WTC11 (cell line): Measurements from ENCODE around the gene UNC93B1. TPM values are rescaled to one million over a fixed set of nuclear protein-coding genes. Genes with fewer than 3 reads are reported as not detected.

ENCODE experiments used
- ATAC-seq: fragments of 200-7000 bp; cut with Tn5 transposase; 2 replicates; pipeline ENCODE4 v1.10.0; 2021; ENCODE audit warnings: mild to moderate bottlenecking, moderate library complexity
- CTCF ChIA-PET: fragments of 300-600 bp; sonication (Branson Sonifier 250); formaldehyde crosslinking; loops from one replicate; lab custom pipeline; 2021; ENCODE audit warnings: antibody characterized with exemption; lab: Charles Lee
- POLR2A ChIA-PET: fragments of 350-600 bp; sonication (Branson Sonifier 250); formaldehyde crosslinking; loops from one replicate; lab custom pipeline; 2021; ENCODE audit warnings: antibody characterized with exemption; lab: Charles Lee
- DNase-seq: peaks from one replicate; pipeline ENCODE4 v3.0.0; 2021; ENCODE audit warnings: low spot score
- H3K27ac Mint-ChIP-seq: 2 replicates; pipeline ENCODE4 v1.8.0; 2021; ENCODE audit warnings: mixed read lengths
- H3K27me3 Mint-ChIP-seq: 2 replicates; pipeline ENCODE4 v1.8.0; 2021; ENCODE audit warnings: low read depth, mild to moderate bottlenecking, moderate library complexity, mixed read lengths
- H3K36me3 Mint-ChIP-seq: 2 replicates; pipeline ENCODE4 v1.8.0; 2021; ENCODE audit warnings: mixed read lengths
- H3K4me1 Mint-ChIP-seq: 2 replicates; pipeline ENCODE4 v1.8.0; 2022; ENCODE audit warnings: mixed read lengths
- H3K4me3 Mint-ChIP-seq: 2 replicates; pipeline ENCODE4 v1.8.0; 2021; ENCODE audit warnings: mild to moderate bottlenecking, moderate library complexity, mixed read lengths
- H3K9me3 Mint-ChIP-seq: 2 replicates; pipeline ENCODE4 v1.8.0; 2021; ENCODE audit warnings: mixed read lengths
- ESRRA ChIP-seq: sonication (generic); formaldehyde crosslinking; IDR thresholded peaks from 2 replicates; pipeline ENCODE4 v1.8.1; 2022; ENCODE audit warnings: mild to moderate bottlenecking, missing genetic modification reagents, borderline replicate concordance
- IRF2 ChIP-seq: sonication (generic); formaldehyde crosslinking; IDR thresholded peaks from 2 replicates; pipeline ENCODE4 v1.8.0; 2022; ENCODE audit warnings: low read depth, missing genetic modification reagents, borderline replicate concordance
- NFATC4 ChIP-seq: fragments of 250-450 bp; sonication (Bioruptor Pico); IDR thresholded peaks from 2 replicates; pipeline ENCODE4 v1.9.0; 2021; ENCODE audit warnings: mild to moderate bottlenecking
- NFYB ChIP-seq: sonication (generic); formaldehyde crosslinking; conservative IDR thresholded peaks from 2 replicates; pipeline ENCODE4 v1.8.0; 2022; ENCODE audit warnings: low read depth, missing genetic modification reagents
- NR2C2 ChIP-seq: sonication (generic); formaldehyde crosslinking; IDR thresholded peaks from 2 replicates; pipeline ENCODE4 v1.8.0; 2022; ENCODE audit warnings: mild to moderate bottlenecking, missing genetic modification reagents
- ZNF121 ChIP-seq: sonication (generic); formaldehyde crosslinking; IDR thresholded peaks from 2 replicates; pipeline ENCODE4 v1.8.0; 2023; ENCODE audit warnings: missing genetic modification reagents
- ZNF263 ChIP-seq: sonication (generic); formaldehyde crosslinking; IDR thresholded peaks from 2 replicates; pipeline ENCODE4 v1.8.1; 2022; ENCODE audit warnings: low read depth, mild to moderate bottlenecking, moderate library complexity, missing genetic modification reagents
- total RNA-seq: library from RNA; stranded (reverse); gene quantifications from 3 replicates; pipeline ENCODE4 v1.2.3, GENCODE V29; 2021
- TF ChIP-seq, protein P1 (sequence below): sonication (generic); formaldehyde crosslinking; conservative IDR thresholded peaks from 2 replicates; pipeline ENCODE4 v1.8.1; 2023; ENCODE audit warnings: mild to moderate bottlenecking, low read depth, missing genetic modification reagents, moderate library complexity
- TF ChIP-seq, protein P2 (sequence below): sonication (generic); formaldehyde crosslinking; IDR thresholded peaks from 2 replicates; pipeline ENCODE4 v1.8.1; 2022; ENCODE audit warnings: mild to moderate bottlenecking, moderate library complexity, missing genetic modification reagents
- TF ChIP-seq, protein P3 (sequence below): sonication (generic); formaldehyde crosslinking; IDR thresholded peaks from 2 replicates; pipeline ENCODE4 v1.8.0; 2022; ENCODE audit warnings: missing genetic modification reagents
- TF ChIP-seq, protein P4 (sequence below): fragments of 250-450 bp; sonication (Bioruptor Pico); IDR thresholded peaks from 2 replicates; pipeline ENCODE4 v1.9.0; 2021; ENCODE audit warnings: mild to moderate bottlenecking, borderline replicate concordance
- TF ChIP-seq, protein P5 (sequence below): sonication (generic); formaldehyde crosslinking; IDR thresholded peaks from 2 replicates; pipeline ENCODE4 v1.8.0; 2022; ENCODE audit warnings: mild to moderate bottlenecking, missing genetic modification reagents
- TF ChIP-seq, protein P6 (sequence below): sonication (generic); formaldehyde crosslinking; IDR thresholded peaks from 2 replicates; pipeline ENCODE4 v1.8.1; 2023; ENCODE audit warnings: mild to moderate bottlenecking, missing genetic modification reagents, borderline replicate concordance
- TF ChIP-seq, protein P7 (sequence below): sonication (generic); formaldehyde crosslinking; IDR thresholded peaks from 2 replicates; pipeline ENCODE4 v1.8.0; 2023; ENCODE audit warnings: missing genetic modification reagents

UNC93B1 gene
- total RNA-seq, 1 experiment from 2014 or later: 27.9 TPM

DNA sequence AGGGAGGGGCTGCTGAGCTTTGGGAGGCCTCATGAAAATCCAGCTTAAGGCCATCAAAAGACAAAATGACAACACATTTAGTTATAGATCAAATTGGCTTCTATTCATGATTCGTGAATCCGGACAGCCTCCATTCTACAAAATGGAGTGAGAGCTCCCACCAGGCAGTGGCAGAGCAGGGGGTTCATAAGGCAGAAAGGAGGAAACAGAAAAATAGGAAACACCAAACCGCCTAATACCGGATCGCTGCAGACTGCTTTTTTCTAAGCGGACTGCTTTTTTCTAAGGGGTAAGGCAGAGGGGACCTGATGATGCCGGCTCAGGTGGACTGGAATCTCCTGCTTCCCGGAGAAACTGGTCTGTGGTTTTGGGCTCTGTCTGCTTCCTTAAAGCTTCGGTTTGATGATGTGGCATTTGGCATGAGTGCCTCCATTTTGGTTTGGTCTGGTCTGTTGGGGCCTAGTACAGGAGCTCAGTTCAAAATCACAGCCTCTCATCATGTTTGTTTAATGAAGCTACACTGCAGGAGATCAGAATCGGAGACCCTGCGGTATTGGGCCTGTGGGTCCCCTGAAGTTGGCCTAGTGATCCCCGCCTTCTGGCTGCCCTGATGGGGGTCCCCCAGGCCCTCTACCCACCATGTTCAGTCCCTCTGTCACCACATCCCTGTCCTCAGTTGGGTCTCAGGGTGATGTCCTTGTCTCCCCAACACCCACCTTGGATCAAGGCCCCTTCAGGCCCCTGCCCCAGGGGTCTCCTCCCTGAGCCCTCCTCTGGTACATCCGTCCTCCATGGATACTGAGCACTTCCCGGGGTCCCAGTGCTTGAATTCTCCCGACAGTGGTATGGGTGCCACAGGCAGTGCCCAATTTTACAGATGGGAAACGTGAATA lies 7.4 kb upstream of the UNC93B1 start:
- Mint-ChIP-seq H3K27ac (peak overlapping the region; percentile 60; the same call in 1 of the 2 replicates), H3K27me3 (no peaks in the 10 kb centered on the region), H3K36me3 (no peaks in the 10 kb centered on the region), H3K4me1 (peaks cover 19% of the 10 kb centered on the region), H3K9me3 (no peaks in the 10 kb centered on the region), H3K4me3 (no peak overlapping the region)
- POLR2A ChIA-PET: interaction anchor here (1.2 kb wide), 1 partner anchor 15 kb away, joined by 6 read pairs; no protein-coding TSS in a partner anchor
- CTCF ChIA-PET: interaction anchor here (1.1 to 2.2 kb wide), 7 partner anchors 8 to 198 kb away, joined by 3 to 11 read pairs (median 4); partner anchors contain the start of gene TCIRG1
- ATAC-seq: no peak
- no peak for DNase-seq
- TF ChIP-seq NFATC4 (CRISPR knock-in tag) (no peak), ESRRA (CRISPR knock-in tag) (no peak), NFYB (CRISPR knock-in tag) (no peak), ZNF263 (CRISPR knock-in tag) (no peak), IRF2 (CRISPR knock-in tag) (no peak), NR2C2 (CRISPR knock-in tag) (no peak), ZNF121 (CRISPR knock-in tag) (no peak)
- TF ChIP-seq, protein P1, sequence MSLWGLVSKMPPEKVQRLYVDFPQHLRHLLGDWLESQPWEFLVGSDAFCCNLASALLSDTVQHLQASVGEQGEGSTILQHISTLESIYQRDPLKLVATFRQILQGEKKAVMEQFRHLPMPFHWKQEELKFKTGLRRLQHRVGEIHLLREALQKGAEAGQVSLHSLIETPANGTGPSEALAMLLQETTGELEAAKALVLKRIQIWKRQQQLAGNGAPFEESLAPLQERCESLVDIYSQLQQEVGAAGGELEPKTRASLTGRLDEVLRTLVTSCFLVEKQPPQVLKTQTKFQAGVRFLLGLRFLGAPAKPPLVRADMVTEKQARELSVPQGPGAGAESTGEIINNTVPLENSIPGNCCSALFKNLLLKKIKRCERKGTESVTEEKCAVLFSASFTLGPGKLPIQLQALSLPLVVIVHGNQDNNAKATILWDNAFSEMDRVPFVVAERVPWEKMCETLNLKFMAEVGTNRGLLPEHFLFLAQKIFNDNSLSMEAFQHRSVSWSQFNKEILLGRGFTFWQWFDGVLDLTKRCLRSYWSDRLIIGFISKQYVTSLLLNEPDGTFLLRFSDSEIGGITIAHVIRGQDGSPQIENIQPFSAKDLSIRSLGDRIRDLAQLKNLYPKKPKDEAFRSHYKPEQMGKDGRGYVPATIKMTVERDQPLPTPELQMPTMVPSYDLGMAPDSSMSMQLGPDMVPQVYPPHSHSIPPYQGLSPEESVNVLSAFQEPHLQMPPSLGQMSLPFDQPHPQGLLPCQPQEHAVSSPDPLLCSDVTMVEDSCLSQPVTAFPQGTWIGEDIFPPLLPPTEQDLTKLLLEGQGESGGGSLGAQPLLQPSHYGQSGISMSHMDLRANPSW (CRISPR knock-in tag): no peak
- TF ChIP-seq, protein P2, sequence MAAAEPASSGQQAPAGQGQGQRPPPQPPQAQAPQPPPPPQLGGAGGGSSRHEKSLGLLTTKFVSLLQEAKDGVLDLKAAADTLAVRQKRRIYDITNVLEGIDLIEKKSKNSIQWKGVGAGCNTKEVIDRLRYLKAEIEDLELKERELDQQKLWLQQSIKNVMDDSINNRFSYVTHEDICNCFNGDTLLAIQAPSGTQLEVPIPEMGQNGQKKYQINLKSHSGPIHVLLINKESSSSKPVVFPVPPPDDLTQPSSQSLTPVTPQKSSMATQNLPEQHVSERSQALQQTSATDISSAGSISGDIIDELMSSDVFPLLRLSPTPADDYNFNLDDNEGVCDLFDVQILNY (CRISPR knock-in tag): no peak
- TF ChIP-seq, protein P3, sequence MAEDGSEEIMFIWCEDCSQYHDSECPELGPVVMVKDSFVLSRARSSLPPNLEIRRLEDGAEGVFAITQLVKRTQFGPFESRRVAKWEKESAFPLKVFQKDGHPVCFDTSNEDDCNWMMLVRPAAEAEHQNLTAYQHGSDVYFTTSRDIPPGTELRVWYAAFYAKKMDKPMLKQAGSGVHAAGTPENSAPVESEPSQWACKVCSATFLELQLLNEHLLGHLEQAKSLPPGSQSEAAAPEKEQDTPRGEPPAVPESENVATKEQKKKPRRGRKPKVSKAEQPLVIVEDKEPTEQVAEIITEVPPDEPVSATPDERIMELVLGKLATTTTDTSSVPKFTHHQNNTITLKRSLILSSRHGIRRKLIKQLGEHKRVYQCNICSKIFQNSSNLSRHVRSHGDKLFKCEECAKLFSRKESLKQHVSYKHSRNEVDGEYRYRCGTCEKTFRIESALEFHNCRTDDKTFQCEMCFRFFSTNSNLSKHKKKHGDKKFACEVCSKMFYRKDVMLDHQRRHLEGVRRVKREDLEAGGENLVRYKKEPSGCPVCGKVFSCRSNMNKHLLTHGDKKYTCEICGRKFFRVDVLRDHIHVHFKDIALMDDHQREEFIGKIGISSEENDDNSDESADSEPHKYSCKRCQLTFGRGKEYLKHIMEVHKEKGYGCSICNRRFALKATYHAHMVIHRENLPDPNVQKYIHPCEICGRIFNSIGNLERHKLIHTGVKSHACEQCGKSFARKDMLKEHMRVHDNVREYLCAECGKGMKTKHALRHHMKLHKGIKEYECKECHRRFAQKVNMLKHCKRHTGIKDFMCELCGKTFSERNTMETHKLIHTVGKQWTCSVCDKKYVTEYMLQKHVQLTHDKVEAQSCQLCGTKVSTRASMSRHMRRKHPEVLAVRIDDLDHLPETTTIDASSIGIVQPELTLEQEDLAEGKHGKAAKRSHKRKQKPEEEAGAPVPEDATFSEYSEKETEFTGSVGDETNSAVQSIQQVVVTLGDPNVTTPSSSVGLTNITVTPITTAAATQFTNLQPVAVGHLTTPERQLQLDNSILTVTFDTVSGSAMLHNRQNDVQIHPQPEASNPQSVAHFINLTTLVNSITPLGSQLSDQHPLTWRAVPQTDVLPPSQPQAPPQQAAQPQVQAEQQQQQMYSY: no peak
- TF ChIP-seq, protein P4, sequence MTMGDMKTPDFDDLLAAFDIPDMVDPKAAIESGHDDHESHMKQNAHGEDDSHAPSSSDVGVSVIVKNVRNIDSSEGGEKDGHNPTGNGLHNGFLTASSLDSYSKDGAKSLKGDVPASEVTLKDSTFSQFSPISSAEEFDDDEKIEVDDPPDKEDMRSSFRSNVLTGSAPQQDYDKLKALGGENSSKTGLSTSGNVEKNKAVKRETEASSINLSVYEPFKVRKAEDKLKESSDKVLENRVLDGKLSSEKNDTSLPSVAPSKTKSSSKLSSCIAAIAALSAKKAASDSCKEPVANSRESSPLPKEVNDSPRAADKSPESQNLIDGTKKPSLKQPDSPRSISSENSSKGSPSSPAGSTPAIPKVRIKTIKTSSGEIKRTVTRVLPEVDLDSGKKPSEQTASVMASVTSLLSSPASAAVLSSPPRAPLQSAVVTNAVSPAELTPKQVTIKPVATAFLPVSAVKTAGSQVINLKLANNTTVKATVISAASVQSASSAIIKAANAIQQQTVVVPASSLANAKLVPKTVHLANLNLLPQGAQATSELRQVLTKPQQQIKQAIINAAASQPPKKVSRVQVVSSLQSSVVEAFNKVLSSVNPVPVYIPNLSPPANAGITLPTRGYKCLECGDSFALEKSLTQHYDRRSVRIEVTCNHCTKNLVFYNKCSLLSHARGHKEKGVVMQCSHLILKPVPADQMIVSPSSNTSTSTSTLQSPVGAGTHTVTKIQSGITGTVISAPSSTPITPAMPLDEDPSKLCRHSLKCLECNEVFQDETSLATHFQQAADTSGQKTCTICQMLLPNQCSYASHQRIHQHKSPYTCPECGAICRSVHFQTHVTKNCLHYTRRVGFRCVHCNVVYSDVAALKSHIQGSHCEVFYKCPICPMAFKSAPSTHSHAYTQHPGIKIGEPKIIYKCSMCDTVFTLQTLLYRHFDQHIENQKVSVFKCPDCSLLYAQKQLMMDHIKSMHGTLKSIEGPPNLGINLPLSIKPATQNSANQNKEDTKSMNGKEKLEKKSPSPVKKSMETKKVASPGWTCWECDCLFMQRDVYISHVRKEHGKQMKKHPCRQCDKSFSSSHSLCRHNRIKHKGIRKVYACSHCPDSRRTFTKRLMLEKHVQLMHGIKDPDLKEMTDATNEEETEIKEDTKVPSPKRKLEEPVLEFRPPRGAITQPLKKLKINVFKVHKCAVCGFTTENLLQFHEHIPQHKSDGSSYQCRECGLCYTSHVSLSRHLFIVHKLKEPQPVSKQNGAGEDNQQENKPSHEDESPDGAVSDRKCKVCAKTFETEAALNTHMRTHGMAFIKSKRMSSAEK: no peak
- TF ChIP-seq, protein P5, sequence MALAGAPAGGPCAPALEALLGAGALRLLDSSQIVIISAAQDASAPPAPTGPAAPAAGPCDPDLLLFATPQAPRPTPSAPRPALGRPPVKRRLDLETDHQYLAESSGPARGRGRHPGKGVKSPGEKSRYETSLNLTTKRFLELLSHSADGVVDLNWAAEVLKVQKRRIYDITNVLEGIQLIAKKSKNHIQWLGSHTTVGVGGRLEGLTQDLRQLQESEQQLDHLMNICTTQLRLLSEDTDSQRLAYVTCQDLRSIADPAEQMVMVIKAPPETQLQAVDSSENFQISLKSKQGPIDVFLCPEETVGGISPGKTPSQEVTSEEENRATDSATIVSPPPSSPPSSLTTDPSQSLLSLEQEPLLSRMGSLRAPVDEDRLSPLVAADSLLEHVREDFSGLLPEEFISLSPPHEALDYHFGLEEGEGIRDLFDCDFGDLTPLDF: no peak
- TF ChIP-seq, protein P6, sequence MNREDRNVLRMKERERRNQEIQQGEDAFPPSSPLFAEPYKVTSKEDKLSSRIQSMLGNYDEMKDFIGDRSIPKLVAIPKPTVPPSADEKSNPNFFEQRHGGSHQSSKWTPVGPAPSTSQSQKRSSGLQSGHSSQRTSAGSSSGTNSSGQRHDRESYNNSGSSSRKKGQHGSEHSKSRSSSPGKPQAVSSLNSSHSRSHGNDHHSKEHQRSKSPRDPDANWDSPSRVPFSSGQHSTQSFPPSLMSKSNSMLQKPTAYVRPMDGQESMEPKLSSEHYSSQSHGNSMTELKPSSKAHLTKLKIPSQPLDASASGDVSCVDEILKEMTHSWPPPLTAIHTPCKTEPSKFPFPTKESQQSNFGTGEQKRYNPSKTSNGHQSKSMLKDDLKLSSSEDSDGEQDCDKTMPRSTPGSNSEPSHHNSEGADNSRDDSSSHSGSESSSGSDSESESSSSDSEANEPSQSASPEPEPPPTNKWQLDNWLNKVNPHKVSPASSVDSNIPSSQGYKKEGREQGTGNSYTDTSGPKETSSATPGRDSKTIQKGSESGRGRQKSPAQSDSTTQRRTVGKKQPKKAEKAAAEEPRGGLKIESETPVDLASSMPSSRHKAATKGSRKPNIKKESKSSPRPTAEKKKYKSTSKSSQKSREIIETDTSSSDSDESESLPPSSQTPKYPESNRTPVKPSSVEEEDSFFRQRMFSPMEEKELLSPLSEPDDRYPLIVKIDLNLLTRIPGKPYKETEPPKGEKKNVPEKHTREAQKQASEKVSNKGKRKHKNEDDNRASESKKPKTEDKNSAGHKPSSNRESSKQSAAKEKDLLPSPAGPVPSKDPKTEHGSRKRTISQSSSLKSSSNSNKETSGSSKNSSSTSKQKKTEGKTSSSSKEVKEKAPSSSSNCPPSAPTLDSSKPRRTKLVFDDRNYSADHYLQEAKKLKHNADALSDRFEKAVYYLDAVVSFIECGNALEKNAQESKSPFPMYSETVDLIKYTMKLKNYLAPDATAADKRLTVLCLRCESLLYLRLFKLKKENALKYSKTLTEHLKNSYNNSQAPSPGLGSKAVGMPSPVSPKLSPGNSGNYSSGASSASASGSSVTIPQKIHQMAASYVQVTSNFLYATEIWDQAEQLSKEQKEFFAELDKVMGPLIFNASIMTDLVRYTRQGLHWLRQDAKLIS (CRISPR knock-in tag): no peak
- TF ChIP-seq, protein P7, sequence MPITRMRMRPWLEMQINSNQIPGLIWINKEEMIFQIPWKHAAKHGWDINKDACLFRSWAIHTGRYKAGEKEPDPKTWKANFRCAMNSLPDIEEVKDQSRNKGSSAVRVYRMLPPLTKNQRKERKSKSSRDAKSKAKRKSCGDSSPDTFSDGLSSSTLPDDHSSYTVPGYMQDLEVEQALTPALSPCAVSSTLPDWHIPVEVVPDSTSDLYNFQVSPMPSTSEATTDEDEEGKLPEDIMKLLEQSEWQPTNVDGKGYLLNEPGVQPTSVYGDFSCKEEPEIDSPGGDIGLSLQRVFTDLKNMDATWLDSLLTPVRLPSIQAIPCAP (CRISPR knock-in tag): no peak
